Measurements from ENCODE around the gene HECA. TPM values are rescaled to one million over a fixed set of nuclear protein-coding genes. Genes with fewer than 3 reads are reported as not detected.

HECA gene
- total RNA-seq, 1 experiment from 2014 or later: 4.2 TPM

DNA sequence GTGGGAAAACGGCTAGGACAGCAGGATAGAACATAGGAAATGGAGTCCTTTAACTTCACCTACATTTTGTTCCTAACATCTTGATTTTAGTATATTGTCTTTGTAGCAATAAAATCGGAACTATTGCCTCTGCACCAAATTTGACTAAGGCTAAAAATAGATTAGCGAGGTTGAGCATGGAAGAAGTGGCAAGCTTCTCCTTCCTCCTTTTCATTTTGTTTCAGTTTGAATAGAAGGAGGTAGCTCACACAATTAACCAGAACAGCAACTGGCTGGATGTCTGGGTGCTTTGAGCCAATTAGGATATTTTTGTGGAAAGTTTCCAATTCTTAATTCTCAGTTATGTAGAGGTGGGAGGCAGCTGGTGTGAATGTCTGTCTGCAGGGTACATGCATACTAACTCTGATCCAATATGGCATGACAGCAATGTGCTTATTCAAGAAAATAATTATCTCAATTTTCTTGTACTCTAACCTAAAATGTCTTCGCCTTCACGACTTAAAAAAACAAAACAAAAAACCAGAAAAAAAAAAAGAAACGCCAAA is 3.1 kb upstream of the HECA start:
- TF ChIP-seq CTCF (conservative IDR thresholded peaks at IDR 0.05; ENCODE audit: low read depth, low read length): no peak
- TF ChIP-seq EZH2phosphoT487 (IDR thresholded peaks at IDR 0.05; ENCODE audit: borderline replicate concordance, low read length): no peak
- TF ChIP-seq EZH2 (IDR thresholded peaks at IDR 0.05; ENCODE audit: low read length, unreplicated experiment): no peak
- Histone ChIP-seq H3K9me2 (replicated peaks; ENCODE audit: low read length) (no peaks in the 10 kb centered on the region), H3F3A (ENCODE audit: low read length, unreplicated experiment) (no peaks in the 10 kb centered on the region), H3K9ac (ENCODE audit: low read length) (no peak overlapping the region), H3K9me3 (ENCODE audit: low read length) (no peaks in the 10 kb centered on the region), H4K20me1 (ENCODE audit: low read length) (no peaks in the 10 kb centered on the region), H3K27ac (ENCODE audit: low read length) (no peak overlapping the region), H3K36me3 (ENCODE audit: low read depth, low read length) (no peaks in the 10 kb centered on the region), H3K79me2 (ENCODE audit: low read length) (no peaks in the 10 kb centered on the region), H3K4me2 (ENCODE audit: low read length) (no peak overlapping the region), H3K4me3 (ENCODE audit: low read length) (no peak overlapping the region), H3K4me1 (ENCODE audit: insufficient read depth, low read length) (no peaks in the 10 kb centered on the region), H2AFZ (ENCODE audit: low read length) (no peak overlapping the region), H3K27me3 (ENCODE audit: low read length) (no peaks in the 10 kb centered on the region)
- BruUV-seq (replicated peaks): no TSS peak
- ATAC-seq (no peak), DNase-seq (no peak)
- POLR2A ChIA-PET (ENCODE audit: unreplicated experiment): interaction anchor here (0.9 kb wide), 1 partner anchor 102 kb away, joined by 4 read pairs; no protein-coding TSS in a partner anchor
- CTCF ChIA-PET: no interaction called here
- intact Hi-C loops (cut with micrococcal nuclease): no loop called here

- H3K36me3 ChIP-seq (ENCODE audit: low read depth, low read length): no peaks in the 10 kb centered on the region
- no peaks in the 10 kb centered on the region for H4K20me1 ChIP-seq (ENCODE audit: low read length)
- H3K4me1 ChIP-seq (ENCODE audit: insufficient read depth, low read length): no peaks in the 10 kb centered on the region
- BruUV-seq (replicated peaks): no TSS peak
- no peak overlapping the region for H3K27ac ChIP-seq (ENCODE audit: low read length)
- no peak for TF ChIP-seq EZH2 (IDR thresholded peaks at IDR 0.05; ENCODE audit: low read length, unreplicated experiment)
- CTCF ChIA-PET: no interaction called here
- ATAC-seq (no peak), DNase-seq (no peak)
- no peak overlapping the region for H3K9ac ChIP-seq (ENCODE audit: low read length)
- no peak overlapping the region for H3K4me3 ChIP-seq (ENCODE audit: low read length)
- no peaks in the 10 kb centered on the region for H3K9me3 ChIP-seq (ENCODE audit: low read length)
- no peaks in the 10 kb centered on the region for H3K9me2 ChIP-seq (replicated peaks; ENCODE audit: low read length)
- H3K79me2 ChIP-seq (ENCODE audit: low read length): 0 out of 2 replicates have a peak, but pooled peaks cover 10% of the 10 kb centered on the region
- no peaks in the 10 kb centered on the region for H3K27me3 ChIP-seq (ENCODE audit: low read length)
- POLR2A ChIA-PET (ENCODE audit: unreplicated experiment): no interaction called here
- H3F3A ChIP-seq (ENCODE audit: low read length, unreplicated experiment): no peaks in the 10 kb centered on the region
- H2AFZ ChIP-seq (ENCODE audit: low read length): no peak overlapping the region
- intact Hi-C loops (cut with micrococcal nuclease): no loop called here
- H3K4me2 ChIP-seq (ENCODE audit: low read length): no peak overlapping the region
Measured at GRCh38 chr6:139133262-139134063, 1.4 kb upstream of the HECA start.

DNA sequence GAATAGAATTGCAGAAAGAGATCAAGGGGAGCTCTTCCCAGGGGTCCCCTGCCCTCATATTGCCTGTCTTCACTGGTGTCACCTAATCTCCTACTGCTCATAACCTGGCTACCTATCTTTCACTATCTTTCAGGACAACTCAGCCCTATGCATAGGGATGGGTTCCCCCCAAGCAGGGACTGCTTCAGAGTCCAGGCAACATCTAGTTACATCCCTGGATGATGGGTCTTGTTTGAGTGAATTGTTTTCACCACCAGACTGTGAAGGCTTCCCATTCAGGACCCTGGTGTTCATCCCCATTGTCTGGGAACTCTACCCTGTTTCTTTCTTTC is 850 bp upstream of the HECA start:
- Histone ChIP-seq H3K9me2 (replicated peaks; ENCODE audit: low read length) (no peaks in the 10 kb centered on the region), H3K4me1 (ENCODE audit: insufficient read depth, low read length) (no peaks in the 10 kb centered on the region), H3K9me3 (ENCODE audit: low read length) (no peaks in the 10 kb centered on the region), H3K27ac (ENCODE audit: low read length) (no peak overlapping the region), H3K9ac (ENCODE audit: low read length) (no peak overlapping the region), H3K27me3 (ENCODE audit: low read length) (no peaks in the 10 kb centered on the region), H2AFZ (ENCODE audit: low read length) (no peak overlapping the region), H4K20me1 (ENCODE audit: low read length) (no peaks in the 10 kb centered on the region), H3K4me3 (ENCODE audit: low read length) (no peak overlapping the region), H3K79me2 (ENCODE audit: low read length) (0 out of 2 replicates have a peak, but pooled peaks cover 10% of the 10 kb centered on the region), H3F3A (ENCODE audit: low read length, unreplicated experiment) (no peaks in the 10 kb centered on the region), H3K4me2 (ENCODE audit: low read length) (no peak overlapping the region), H3K36me3 (ENCODE audit: low read depth, low read length) (no peaks in the 10 kb centered on the region)
- CTCF ChIA-PET: no interaction called here
- POLR2A ChIA-PET (ENCODE audit: unreplicated experiment): no interaction called here
- no peak for DNase-seq
- no TSS peak for BruUV-seq (replicated peaks)
- TF ChIP-seq EZH2phosphoT487 (IDR thresholded peaks at IDR 0.05; ENCODE audit: borderline replicate concordance, low read length) (no peak), CTCF (conservative IDR thresholded peaks at IDR 0.05; ENCODE audit: low read depth, low read length) (no peak), EZH2 (IDR thresholded peaks at IDR 0.05; ENCODE audit: low read length, unreplicated experiment) (no peak)
- intact Hi-C loops (cut with micrococcal nuclease): no loop called here
- ATAC-seq: no peak

Data from PC-3 (cell line).